DMS 273 (cell line): Measurements from ENCODE around the gene PTPN12.
"Not testable (repeated sequence)": the region's sequence is repeated elsewhere in the genome, so short reads cannot be mapped to it uniquely, and the experiment has no call there.

Source experiments
- DNase-seq: peaks from one replicate; lab custom pipeline; 2025; ENCODE audit not compliant: unreplicated experiment; lab: John Stamatoyannopoulos, UW

The PTPN12 gene

DNA sequence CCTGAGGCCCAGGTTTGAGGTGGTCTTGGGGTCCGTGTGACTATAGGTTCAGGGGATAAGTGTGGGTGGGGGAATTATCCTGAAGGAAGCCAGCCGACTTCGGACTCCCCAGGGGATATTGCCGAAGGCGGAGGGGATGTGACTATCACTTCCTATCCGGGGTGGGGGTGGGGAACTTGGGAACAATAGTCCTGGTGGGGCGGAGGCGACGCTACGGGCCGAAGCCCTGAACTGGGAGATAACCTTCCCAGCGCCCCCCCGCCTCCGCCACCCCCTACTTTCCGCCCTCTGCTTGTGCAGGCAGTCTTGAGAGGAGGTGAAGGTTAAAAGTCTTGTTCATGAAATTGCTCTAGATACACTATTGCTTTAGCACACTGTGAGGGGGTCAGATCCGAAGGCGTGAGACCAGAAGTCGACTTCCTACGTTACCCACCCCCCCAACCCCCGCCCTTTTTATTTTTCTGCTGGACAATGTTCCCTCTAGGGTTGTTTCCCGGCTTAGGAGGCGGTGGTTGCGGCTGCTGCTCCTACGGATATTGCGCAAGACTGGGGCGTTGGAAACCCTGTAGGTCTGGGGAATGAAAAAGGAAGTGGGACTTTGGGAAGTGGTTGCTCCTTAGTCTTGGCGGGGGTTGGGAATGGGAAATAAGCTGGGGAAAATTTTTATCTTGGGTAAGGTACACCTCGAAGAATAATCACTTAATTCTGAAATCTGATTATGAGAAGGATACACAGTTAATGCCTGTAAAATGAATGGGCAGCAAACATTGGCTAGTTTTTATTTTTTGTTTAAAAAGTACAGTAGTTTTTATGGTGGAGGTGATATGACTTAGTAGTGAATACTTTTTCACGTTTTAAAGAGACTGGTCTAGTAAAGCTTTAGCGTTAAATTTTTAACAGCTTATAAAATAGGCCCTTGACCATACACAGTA, 1.5 kb downstream of the PTPN12 start:
- peak; percentile 94 for DNase-seq

DNA sequence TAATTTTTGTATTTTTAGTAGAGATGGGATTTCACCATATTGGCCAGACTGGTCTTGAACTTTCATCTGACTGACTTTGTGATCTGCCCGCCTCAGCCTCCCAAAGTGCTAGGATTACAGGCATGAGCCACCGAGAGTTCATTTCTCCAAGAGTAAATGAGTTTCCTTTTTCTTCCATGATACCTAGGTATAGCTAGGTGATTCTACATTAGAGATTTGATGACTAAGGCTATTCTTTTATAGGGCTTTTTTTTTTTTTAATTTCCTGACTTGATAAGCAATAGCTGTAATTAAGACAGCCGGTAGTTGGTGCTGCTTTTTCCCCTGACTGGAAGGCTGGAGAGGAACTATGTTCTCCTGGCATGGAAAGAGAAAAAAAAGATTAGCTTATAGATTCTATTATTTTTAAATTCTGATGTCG, 3.3 kb downstream of the PTPN12 start:
- no peak for DNase-seq

GRCh38 chr7:77540993-77541392, 3.9 kb downstream of the PTPN12 start:
- DNase-seq: not testable (repeated sequence)

- DNase-seq: no peak
Observed at GRCh38 chr7:77542409-77542808, 5.3 kb downstream of the PTPN12 start.

- no peak for DNase-seq
Observed at GRCh38 chr7:77542895-77543294, 5.8 kb downstream of the PTPN12 start.

DNA sequence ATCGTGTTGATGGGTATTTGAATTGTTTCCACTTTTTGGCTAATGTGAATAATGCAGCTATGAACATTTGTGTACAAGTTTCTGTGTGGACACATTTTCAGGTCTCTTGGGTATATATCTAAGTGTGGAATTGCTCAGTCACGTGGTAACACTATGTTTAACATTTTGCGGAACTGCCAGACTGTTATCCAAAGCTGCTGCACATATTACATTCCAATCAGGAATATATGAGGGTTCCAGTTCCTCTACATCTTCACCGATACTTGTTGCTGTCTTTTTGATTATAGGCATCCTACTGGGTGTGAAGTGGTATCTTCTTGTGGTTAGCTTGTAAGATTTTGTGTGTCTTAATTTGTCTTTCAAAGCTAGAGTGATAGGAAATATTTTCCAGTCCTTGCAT, 6.8 kb downstream of the PTPN12 start:
- no peak for DNase-seq

DNA sequence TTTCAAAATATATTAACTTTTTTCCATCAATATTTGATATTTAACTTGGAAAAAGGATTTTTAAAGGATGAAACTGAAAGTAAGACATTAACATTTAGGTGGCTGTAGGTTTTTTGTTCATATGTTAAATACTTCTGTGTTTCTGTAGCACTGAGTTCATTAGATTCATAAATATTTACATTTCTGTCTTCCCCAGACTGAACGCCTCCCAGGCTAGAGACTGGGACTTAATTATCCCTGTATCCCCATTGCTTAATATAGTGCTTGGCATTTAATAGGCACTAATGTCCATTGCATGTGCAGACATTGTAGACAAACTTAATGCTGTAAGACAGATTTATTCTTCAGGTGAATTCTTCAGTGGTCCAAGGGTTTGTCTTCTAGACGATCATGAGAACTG, 7.4 kb downstream of the PTPN12 start:
- DNase-seq: no peak

- DNase-seq: no peak
Observed at GRCh38 chr7:77548206-77548605, 11.1 kb downstream of the PTPN12 start.

DNA sequence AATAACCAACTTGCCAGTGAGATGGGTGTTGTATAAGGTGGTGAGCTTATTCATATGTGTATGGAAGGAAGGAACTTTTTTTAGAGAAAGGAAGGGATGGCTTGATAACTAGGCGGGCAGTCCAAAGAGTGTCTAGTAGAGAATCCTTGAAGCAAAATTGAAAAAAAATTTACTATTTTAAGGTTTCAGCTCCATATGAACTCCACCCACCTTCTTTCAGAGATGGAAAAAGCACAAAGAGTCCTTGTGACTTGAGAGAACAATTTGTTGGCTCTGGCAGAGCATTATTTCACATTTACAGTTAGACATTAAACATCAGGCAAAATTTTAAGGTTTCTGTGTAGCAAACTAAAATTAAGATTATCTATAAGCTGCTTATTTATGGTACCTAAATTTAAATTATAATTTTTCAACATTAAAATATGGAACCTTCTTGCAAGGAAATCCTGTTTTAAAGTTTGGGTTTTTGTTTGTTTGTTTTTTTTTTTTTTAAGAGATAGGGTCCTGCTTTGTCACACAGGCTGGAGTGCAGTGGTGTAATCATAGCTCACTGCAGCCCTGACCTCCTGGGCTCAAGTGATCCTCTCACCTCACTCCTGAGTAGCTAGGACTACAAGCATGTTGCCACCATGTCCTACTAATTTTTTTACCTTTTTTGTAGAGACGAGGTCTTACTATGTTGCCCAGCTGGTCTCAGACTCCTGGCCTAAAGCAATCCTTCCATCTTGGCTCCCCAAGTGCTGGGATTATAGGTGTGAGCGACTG, 12.2 kb downstream of the PTPN12 start:
- no peak for DNase-seq

- DNase-seq: no peak
Observed at GRCh38 chr7:77550586-77550985, 13.5 kb downstream of the PTPN12 start.

- DNase-seq: no peak
Observed at GRCh38 chr7:77553123-77553522, 16.0 kb downstream of the PTPN12 start.

- no peak for DNase-seq
Observed at GRCh38 chr7:77558284-77558967, 21.3 kb downstream of the PTPN12 start.

GRCh38 chr7:77561352-77561751, 24.3 kb downstream of the PTPN12 start:
- DNase-seq: no peak

- no peak for DNase-seq
Observed at GRCh38 chr7:77563275-77563674, 26.2 kb downstream of the PTPN12 start.

GRCh38 chr7:77565917-77566316, 28.8 kb downstream of the PTPN12 start:
- DNase-seq: no peak

DNA sequence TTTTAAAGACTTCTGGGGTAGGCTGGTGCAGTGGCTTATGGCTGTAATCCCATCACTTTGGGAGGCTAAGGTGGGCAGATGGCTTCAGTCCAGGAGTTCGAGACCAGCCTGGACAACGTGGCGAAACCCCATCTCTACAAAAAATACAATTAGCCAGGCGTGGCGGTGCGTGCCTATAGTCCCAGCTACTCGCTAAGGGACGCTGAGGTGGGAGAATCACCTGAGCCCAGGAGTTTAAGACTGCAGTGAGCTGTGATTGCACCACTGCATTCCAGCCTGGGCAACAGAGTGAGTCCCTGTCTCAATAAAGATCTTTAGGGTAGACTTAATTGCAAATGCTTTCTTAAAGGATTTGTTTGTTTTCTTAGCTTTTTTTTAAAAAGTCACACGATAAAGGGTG, 29.3 kb downstream of the PTPN12 start:
- no peak for DNase-seq

DNA sequence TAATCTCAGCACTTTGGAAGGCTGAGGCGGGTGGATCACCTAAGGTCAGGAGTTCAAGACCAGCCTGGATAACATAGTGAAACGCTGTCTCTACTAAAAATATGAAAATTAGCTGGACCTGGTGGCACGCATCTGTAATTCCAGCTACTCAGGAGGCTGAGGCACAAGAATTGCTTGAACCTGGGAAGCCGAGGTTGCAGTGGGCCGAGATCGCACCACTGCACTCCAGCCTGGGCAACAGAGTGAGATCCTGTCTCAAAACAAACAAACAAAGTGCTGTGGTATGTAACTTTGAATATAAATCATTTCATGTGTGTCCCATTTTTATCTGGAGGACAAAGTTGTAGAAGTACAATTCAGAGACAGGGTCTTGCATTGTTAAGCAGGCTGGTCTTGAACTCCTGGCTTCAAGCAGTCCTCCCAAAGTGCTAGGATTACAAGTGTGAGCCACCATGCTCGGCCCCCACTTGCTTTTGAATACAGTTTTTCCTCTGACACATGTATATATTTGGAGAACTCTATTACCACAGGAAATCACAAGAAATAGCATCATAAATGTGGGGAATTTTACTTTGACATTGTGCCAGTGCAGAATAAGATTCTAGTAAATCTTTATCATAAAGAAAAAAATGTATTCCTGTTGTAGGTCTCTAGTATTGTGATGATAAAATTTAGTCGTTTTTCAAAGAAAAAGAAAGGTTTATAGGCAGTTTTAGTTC, 32.6 kb downstream of the PTPN12 start:
- DNase-seq: no peak

DNA sequence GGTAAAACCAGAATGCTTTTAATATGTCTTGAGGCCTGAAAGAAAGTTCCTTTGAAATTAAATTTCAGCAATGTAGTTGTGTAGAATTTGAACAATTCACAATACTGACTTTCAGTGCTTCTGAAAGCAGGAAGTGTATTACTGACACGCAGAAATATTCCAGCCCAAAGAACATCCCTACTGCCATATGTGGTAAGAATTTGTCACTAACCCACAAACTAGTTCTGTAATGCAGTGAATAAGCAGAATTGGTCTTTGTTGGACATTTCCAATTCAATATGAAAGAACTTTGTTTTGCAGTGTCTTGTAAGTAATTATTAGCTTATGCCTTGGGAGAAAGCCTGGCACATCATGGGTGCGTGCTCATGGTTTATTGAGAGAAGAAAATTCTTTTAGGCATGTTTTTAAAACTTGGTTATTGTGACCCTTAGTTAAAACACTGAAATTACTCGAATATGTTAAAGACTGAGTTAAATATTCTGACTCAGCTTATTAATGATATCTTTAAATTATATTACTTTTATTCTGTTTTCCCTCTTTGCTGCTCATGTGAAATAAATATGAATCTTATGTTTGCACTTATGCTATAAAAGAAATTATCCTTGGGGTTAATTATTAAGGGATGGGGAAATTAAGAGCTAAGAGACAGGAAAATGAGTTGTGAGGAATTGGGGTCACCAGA, 33.4 kb downstream of the PTPN12 start:
- no peak for DNase-seq

DNA sequence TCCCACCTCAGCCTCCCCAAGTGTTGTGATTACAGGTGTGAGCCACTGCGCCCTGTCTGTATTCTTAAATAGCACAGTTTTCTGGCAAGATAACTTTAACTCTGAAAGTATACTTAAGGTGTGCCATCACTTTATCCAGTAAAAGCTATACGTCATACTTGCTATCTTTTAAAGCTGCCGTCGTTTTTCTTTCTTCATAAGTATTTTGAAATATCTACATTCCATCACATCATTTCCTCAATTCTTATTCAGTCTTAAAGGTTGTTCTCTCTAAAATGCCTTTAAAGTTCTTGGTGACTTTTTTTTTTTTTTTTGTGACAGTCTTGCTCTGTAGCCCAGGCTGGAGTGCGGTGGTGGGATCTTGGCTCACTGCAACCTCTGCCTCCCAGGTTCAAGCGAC, 34.7 kb downstream of the PTPN12 start:
- DNase-seq: no peak

- DNase-seq: no peak
Observed at GRCh38 chr7:77575187-77575586, 38.1 kb downstream of the PTPN12 start.
